ENCODE results near the gene H2AZ2.

Gene H2AZ2

GRCh38 chr7:44887293-44887692, 39.4 kb upstream of the H2AZ2 start:
- H3K27ac ChIP-seq, result no peak overlapping the region
- TF ChIP-seq CTCF (conservative IDR thresholded peaks at IDR 0.05), result no peak

- H3K27ac ChIP-seq, result peak within 1 kb of the TSS; percentile 92
- no peak for TF ChIP-seq CTCF (conservative IDR thresholded peaks at IDR 0.05)
Measured at GRCh38 chr7:44885394-44886317, 37.8 kb upstream of the H2AZ2 start, which contains the start of gene PURB. PURB (minus strand) TSS chr7:44885530; CDS start chr7:44885348, 182 bp downstream.

GRCh38 chr7:44884621-44885393, 36.9 kb upstream of the H2AZ2 start:
- peak overlapping the region; percentile 92 for H3K27ac ChIP-seq
- no peak for TF ChIP-seq CTCF (conservative IDR thresholded peaks at IDR 0.05)

DNA sequence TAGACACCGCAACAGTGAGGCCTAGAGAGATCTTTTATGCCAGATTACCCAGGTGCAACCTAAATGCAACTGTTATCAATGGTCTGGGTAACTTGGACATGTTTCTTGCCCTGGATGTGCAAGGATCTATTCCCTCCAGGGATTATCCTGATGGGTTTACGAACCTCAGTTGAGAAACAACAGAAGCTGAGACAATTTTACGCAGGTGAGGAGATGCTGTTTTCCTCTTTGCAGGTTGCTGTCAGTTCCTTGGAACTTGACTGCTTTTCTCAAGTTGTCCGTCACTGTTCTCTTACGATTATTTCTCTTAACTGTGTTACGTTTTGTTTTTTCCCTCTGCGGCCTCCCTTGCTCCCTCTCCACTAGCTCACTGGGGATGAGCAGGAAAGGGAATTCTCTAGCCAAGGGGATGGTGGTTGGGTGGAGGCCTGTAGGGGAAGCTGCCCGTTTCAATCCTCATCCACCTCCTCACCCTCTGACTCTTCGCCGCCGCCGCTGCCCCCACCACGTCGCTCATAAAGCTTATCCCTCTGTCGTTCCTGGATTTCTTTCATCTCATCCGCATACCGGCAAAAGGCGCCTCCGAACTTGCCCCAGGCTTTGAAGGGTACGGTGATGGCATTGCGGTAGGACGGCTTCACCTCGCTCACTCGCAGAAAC, 36.2 kb upstream of the H2AZ2 start:
- no peak for TF ChIP-seq CTCF (conservative IDR thresholded peaks at IDR 0.05)
- no peak overlapping the region for H3K27ac ChIP-seq

- H3K27ac ChIP-seq, result no peak overlapping the region
- no peak for TF ChIP-seq CTCF (conservative IDR thresholded peaks at IDR 0.05)
Measured at GRCh38 chr7:44882899-44883298, 35.0 kb upstream of the H2AZ2 start.

DNA sequence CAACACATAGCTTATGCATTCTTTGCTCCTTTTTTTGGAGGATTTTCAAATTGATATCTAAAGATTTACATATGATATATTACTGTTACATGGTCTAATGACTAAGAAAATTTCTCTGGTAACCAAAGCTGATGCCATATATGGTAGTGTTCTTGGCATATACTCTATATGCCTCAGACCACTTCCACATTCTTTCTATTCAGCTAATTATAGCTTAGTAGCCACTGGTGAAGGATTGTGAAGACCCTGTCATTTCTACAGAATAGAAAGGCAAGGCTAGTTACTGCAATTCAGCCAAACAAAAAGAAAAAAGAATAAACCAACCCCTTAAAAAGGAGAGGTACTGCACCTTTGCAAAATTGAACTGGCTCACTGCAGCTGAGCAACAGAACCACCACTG, 33.7 kb upstream of the H2AZ2 start:
- no peak overlapping the region for H3K27ac ChIP-seq
- no peak for TF ChIP-seq CTCF (conservative IDR thresholded peaks at IDR 0.05)

Data from VCaP (cell line).